NOMO-1 treated with DMSO at 0.1 percent for 48 hours (cell line): ENCODE measurements around the gene SAPCD2.
A peak's percentile ranks its signal among the peaks of the same experiment; 100 is the strongest.
"Not testable (repeated sequence)": the region's sequence is repeated elsewhere in the genome, so short reads cannot be mapped to it uniquely, and the experiment has no call there.

Source experiments
- DNase-seq: peaks from one replicate; lab custom pipeline; 2025; ENCODE audit not compliant: unreplicated experiment; lab: John Stamatoyannopoulos, UW

The SAPCD2 gene, protein sequence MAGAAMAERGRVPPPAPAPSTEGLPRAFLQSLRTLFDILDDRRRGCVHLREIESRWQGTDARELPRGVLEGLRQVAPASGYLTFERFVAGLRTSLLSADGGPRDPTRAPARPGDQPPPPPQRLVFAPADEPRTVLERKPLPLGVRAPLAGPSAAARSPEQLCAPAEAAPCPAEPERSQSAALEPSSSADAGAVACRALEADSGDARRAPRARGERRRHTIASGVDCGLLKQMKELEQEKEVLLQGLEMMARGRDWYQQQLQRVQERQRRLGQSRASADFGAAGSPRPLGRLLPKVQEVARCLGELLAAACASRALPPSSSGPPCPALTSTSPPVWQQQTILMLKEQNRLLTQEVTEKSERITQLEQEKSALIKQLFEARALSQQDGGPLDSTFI

DNA sequence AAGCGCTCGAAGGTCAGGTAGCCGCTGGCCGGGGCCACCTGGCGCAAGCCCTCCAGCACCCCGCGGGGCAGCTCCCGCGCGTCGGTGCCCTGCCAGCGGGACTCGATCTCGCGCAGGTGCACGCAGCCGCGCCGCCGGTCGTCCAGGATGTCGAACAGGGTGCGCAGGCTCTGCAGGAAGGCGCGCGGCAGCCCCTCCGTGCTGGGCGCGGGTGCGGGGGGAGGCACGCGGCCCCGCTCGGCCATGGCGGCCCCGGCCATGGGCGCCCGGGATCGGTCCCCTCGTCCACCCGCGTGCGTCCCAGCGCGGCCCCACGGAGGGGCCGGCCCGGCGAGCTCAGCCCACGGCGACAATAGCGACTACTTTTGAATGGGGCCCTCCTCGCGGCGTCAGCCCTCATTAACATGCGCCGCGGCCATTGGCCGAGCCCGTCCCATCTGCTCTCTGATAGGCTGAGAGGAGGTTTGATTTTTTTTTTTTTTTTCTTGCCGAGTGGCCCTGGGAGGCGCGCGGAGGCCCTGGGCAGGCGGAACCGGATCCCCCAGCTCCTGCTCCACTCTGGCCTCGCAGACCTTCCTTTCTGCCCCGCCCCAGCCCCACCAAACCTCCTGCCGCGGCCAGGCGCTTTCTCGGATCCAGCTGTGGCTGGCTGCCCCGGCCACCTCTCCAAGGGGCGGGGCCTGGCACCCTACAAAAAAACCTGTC, at the start of gene SAPCD2:
Gene SAPCD2 (minus strand): TSS at position 357 of the 705 bp plus-strand sequence. CDS start 97 bp downstream, at position 260.
- peak; percentile 99 for DNase-seq

DNA sequence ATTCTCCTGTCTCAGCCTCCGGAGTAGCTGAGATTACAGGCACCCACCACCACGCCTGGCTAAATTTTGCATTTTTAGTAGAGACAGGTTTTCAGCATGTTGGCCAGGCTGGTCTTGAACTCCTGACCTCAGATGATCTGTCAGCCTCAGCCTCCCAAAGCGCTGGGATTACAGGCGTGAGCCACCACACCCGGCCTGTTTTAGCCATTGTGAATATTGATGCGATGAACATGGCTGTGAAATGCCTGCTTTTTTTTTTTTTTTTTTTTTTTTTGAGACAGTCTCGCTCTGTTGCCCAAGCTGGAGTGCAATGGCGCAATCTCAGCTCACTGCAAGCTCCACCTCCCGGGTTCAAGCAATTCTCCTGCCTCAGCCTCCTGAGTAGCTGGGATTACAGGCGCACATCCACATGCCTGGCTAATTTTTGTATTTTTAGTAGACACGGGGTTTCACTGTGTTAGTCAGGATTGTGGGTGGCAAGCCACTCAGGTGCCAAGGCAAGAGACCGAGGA, 47.8 kb upstream of the SAPCD2 start:
- not testable (repeated sequence) for DNase-seq

DNA sequence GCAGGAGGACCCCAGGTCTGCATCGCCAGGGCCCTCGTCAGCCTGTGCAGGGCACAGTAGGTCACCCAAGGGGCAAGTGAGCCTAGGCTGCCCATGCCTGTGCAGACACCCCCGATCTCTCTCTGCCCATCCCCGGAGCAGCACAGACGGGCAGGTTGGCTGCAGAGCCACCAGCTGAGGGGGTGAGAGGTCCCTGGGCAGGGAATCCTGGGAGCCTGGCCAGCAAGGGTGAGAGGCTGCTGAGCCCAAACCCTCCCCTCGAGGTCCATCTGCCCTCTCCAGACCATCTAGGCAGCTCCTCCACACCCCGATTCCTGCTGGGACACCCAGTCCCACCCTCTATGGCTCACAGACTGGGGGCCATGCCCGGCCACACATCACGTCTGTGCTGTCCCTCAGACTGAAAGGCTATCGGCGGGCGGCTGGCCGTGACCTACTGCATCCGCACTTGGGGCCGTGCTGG, 46.9 kb upstream of the SAPCD2 start:
- DNase-seq: no peak

DNA sequence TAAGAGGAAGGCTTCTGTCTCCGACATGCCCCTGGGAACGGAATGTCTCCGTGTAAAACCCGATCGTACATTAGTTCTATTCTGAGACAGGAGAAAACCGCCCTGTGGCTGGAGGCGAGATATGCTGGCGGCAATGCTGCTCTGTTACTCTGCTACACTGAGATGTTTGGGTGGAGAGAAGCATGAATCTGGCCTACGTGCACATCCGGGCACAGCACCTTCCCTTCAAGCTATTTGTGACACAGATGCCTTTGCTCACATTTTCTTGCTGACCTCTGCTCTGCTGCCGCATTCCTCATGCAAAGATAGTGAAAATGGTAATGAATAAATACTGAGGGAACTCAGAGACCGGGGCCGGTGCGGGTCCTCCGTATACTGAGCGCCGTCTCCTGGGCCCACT, 46.4 kb upstream of the SAPCD2 start:
- no peak for DNase-seq

DNA sequence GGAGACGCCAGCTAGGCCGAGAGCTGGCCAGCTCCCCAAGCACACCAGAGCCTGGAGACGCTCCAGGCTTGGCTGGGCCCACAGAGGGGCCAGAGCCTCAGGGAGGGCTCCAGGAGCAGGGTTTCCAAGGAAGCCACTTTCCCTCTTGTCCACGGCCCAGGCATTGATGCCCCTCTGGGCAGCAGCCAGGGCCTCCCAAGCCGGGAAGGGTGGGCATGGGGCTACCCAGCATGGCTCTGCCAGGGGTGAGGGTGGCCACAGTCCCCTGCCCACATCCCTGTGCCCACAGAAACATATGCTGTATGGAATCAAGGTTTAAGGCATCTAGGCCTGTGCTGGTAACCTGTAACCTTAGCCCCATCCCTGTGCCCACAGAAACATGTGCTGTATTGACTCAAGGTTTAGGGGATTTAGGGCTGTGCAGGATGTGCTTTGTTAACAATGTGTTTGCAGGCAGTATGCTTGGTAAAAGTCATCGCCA, 45.7 kb upstream of the SAPCD2 start:
- DNase-seq: no peak

DNA sequence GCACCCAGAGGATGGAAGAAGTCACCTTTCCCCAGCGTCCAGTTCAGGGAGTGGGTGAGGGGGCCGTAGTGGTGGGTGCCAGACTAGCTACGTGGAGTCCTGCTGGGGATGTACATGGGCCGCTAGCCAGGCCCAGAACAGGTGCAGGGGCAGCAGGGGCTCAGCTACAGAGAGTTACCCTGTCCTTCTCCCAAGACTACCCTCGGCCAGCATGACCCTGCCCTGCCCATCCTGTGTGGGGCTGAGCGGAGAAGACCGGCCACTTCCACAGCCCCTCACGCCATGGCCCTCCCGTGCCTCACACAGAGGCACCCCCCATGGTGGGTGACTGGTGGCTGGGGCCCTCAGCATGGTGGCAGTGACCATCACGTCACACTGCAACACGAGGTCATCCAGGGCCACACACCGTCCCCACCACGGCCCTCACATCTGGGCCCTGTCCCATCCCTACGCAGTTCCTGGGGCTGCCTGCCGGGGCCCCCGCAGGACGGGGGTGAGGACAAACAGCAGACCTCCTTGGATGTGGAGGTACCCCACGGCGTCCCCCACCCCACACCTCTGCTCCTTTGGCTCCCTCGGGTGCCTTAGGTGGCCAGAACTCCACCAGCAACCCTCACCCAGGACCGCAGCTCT, 45.2 kb upstream of the SAPCD2 start:
- no peak for DNase-seq

DNA sequence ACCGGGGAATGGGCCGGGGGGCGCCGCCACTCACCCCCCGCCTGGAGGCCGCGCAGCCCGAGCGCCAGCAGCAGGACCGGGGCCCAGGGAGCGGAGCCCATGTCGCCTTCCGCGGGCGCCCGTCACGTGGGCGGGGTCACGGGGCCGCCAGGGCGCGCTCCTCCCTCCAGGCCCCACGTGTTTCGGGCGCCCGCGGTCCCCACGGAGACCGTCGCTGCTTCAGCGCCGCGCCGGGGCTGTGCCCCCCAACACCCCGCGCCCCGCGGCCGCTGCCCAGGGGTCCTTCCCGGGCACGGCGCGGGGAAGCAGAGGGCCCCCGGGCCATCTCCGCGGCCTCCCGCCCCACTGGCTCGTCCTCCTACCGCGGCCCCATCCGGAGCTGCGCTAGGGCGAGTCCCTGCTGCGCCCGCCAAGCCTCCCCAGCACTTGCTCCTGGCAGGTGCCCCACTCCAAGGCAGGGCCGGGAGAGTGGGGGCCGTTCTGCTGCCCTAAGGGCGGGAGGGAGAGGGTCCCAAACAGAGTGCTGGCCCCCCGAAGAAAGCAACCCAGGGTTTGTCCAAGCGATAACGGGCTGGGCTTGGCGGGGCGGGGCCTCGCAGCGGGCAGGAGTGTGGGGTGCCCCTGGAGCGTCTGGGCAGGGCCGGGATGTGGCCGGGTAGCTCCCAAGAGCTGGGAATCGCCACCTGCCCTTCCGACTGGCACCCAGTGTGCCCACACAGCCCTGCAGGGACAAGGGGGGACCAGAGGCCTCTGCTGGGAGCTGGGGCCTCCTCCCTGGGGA, 44.4 kb upstream of the SAPCD2 start, which contains the start of gene DPP7:
Gene DPP7 (minus strand): TSS at position 121 of the 781 bp plus-strand sequence. CDS start 20 bp downstream, at position 101.
- DNase-seq: peak; percentile 71

DNA sequence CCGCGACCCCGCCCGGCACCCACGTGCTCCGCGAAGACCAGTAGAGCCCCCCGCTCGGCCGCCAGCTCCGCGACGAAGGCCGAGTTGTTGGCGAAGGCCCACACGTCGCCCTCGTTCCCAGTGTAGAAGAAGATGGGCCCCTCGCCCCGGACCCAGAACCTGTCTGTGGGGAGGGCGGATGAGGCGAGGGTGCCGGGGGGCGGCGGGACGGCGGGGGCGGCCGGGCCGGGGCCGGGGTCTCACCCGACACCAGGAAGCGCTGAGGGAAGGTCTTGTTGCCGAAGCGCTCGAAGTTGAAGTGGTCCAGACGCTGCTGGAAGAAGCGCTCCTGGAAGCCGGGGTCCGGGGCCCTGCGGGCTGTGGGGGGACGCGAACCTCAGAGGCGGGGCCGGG, 43.9 kb upstream of the SAPCD2 start:
- DNase-seq: no peak

DNA sequence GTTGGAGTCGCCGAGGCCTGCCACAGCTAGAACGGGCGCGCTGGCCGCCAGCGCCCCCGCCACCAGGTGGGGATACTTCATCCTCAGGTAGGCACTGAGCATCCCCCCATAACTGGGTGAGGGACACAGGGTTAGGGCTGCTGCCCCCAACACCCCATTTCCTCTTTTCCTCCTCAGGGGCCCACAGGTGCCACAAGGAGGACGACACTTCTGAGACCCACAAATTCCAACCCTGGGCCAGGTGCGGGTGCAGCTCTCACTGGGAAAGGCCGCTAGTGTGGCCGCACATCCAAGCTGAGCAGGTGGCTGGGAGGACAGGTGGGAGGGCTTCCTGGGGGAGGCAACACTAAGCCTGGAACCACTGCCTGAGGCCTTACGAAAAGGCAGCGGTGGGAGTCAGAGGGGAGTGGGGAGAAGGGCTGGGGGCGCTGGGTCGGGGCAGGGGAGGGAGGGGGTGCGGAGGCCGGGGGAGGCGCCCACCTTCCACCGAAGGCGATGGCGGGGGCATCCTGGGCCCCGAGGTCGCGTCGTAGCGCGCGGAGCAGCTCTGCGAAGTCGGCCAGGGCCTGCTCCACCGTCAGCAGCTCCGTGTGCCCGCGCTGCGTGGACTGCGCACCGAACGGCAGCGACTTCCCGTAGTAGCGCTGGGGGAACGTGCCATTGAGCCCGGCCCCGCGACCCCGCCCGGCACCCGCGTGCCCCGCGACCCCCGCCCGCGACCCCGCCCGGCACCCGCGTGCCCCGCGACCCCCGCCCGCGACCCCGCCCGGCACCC, 43.2 kb upstream of the SAPCD2 start:
- DNase-seq: peak; percentile 44

DNA sequence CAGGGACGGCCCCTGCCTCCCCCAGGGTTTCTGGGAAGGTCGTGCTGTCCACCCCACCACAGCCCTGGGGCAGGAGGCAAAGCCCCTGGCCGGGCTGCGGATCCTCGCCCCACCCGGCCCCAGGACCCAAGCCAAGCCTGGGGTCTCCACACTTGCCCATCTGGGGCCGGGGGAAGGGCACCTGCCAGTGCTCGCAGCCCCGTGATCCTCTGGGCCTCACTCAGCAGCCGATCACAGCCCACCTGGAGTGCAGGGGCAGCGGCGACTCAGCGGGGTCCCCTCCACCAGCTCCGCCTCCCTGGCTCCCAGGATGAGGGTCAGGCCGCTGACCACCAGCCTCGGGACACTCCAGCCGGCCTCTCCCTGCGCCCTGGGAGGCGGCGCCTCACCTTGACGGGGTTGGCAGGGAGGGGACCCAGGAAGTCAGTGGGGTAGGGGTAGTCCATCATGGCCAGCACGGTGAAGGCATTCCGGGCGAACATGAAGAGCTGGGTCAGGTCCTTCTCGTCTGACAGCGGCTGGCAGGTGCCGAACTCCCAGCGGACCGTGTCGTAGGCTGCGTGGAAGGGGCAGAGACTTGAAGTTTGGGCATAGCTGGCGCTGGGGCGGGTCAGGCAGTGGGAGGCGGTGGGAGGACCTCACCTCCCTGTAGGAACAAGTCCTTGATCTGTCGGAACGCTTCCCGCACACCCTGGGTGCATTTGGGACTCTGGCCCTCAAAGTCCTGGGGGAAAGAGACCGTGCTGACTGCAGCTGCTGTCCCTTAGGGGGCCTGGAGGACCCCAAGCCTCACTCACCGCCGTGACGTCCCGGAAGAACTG, 42.4 kb upstream of the SAPCD2 start:
- no peak for DNase-seq

DNA sequence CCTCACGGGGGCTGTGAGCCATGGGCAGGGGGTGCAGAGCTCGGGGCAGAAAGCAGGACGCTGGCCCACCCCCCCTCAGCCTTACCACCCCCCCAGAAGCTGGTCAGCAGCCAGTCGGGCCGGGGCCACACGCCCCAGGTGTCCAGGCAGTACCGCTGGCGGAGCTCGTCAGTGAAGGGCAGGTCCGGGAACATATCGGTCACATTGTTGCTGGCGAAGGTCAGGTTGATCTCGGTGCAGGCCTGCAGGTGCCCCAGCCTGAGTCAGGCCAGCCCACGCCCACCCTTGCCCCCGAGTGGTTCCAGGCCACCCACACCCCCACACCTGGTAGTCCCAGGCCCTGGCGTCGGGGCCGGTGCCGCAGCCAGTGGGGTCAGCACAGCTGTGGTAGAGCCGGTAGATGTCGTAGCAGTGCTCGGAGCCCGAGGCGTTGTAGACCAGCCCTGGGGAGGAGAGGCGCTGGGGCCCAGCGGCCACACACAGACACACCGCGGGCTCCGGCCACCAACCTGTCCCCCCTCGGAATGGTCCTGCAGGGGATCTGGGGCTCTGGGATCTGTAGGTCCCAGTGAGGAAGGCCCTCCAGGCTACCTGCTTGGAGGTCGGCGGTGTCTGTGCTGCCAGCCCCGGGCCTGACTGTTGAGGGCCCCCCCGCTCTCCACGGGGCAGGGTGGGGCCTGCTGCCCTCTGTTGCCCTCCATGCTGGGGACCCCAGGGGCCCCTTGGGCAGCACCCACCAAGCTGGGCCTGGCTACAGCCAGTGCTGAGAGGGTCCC, 41.6 kb upstream of the SAPCD2 start:
- no peak for DNase-seq

DNA sequence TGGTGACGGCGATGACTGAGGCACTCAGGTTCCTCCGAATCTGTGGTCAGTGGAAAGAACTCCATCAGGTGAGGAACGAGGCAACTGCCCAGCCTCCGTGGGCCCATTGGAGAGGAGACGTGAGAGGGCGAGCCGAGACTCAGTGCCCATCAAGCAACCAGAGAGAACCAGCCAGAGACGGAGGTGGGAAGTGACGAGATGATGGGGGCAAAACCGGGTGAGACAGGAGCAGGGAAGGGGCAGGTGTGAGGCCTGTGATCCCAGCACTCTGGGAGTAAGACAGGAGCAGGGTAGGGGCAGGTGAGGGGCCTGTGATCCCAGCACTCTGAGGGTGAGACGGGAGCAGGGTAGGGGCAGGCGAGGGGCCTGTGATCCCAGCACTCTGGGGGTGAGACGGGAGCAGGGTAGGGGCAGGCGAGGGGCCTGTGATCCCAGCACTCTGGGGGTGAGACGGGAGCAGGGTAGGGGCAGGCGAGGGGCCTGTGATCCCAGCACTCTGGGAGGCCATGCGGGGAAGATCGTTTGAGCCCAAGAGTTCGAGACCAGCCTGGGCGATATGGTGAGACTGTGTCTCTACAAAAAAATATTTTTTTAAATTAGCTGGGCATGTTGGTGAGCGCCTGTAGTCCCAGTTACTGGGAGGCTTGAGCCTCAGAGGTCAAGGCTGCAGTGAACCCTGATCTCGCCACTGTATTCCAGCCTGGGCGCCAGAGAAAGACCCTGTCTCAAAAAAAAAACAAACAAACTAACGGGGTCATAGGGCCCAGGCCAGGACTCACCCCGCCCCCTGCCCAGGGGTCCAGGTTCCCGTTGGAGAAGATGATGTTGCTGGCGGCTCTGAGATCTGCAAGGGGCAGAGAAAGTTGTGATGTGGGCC, 40.8 kb upstream of the SAPCD2 start:
- DNase-seq: no peak

DNA sequence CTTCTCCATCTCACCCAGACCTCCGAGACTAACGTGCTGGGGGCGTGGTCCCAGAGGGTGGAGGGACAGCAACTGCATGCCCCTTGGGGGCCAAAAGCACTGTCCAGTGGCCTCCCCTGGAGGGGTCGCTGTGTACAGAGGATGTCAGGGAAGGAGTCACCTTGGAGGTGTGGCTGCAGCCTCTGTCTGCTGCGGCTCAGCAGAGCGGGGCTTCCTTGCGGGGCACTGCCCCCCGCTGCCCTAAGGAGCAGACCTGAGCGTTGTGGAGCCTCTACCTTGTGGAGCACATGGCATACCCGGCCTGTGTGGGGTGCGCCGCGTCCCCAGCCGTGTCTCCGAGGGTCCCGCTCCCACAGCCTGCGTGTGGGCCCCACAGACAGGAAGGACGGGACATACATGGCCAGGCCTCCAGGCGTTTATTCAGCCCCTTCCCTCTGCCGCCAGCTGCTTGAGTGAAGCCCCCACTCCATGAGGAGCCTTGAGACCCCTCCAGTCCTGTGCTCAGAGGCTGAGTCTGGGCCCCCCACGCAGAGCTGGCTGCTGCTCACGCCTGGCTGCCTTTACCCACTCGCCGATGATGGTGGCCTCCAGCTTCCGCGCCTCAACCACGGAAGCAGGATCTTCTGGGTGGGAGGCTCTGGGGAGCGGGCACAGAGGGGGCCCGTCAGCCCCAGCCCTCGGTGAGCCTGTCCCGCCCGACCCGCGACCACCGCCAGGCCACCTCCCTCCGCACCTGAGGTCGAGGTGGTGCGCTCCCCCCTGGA, 40.0 kb upstream of the SAPCD2 start:
- no peak for DNase-seq

DNA sequence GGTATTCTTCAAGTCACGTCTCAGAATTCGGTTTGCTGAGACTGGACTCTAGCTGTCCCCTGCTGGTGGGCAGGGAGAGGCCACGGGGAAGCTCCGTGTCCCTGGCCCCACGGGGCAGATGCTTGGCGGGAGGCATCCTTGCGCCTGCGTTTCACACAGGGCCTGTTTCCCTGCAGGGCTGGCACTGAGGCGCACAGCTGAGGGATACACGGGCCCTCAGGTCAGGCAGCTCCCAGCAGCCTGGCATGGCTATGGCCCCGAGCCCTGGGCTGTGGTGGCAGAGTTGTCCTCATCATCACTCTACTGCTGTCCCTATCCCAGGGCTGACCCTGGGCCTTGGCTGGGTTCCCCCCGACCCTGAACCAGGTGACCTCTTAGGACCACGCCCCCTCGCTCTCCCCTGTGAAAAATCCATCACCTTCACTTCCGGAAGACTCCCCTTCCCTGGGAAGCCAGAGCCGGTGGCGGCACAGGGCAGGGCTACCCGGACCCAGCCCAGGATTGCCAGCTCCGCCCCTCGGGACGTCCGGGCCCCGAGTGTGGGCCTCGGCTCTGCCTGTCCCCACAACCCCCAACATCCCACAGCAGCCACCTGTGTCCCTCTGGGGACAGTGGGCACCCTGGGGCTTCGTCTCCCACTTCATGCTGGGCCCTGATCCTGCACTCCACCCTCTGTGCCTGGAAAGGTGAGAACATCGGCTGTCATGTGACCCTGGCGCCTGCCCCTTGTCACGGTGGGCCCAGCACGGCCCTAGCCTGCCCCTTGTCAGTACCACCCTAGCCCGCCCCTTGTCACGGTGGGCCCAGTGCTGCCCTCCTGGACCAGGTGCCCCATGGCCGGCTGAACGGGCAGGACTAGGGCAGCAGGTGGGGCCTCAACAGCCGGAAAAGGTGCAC, 39.1 kb upstream of the SAPCD2 start:
- no peak for DNase-seq

DNA sequence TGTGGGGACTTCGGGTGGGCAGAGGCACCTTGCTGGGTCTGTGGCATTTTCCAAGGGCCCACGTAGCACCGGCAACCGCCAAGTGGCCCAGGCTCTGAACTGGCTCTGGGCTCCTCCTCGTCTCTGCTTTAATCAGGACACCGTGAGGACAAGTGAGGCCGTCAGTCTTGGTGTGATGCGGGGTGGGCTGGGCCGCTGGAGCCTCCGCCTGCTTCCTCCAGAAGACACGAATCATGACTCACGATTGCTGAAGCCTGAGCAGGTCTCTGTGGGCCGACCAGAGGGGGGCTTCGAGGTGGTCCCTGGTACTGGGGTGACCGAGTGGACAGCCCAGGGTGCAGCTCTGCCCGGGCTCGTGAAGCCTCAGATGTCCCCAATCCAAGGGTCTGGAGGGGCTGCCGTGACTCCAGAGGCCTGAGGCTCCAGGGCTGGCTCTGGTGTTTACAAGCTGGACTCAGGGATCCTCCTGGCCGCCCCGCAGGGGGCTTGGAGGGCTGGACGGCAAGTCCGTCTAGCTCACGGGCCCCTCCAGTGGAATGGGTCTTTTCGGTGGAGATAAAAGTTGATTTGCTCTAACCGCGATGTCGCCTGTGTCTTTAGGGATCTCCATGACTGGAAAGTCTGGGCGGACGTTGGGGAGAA, 38.4 kb upstream of the SAPCD2 start:
- DNase-seq: no peak
